HEK293T (cell line): ENCODE results near the gene INPP5A.

Source experiments
- CTCF ChIA-PET: fragments of 350-600 bp; formaldehyde crosslinking; extraction: SDS; loops from one replicate; lab custom pipeline; 2021; ENCODE audit warnings: antibody characterized with exemption, inconsistent platforms; lab: Yijun Ruan, JAX
- POLR2A ChIA-PET: fragments of 350-600 bp; formaldehyde crosslinking; extraction: SDS; loops from one replicate; lab custom pipeline; 2020; ENCODE audit warnings: antibody characterized with exemption, inconsistent platforms; lab: Yijun Ruan, JAX
- DNase-seq: peaks from one replicate; pipeline ENCODE4 v3.0.0; 2012; ENCODE audit warnings: mixed read lengths; ENCODE audit errors: extremely low spot score
- ARNT ChIP-seq: fragments of 450-650 bp; IDR thresholded peaks from 2 replicates; pipeline ENCODE4 v1.6.1; 2017; ENCODE audit warnings: mild to moderate bottlenecking
- BHLHE40 ChIP-seq: fragments of 450-650 bp; IDR thresholded peaks from 2 replicates; pipeline ENCODE4 v1.6.1; 2016; ENCODE audit warnings: mild to moderate bottlenecking, moderate library complexity, borderline replicate concordance
- CTBP1 ChIP-seq: fragments of 450-650 bp; IDR thresholded peaks from 2 replicates; pipeline ENCODE4 v1.6.1; 2016; ENCODE audit warnings: borderline replicate concordance
- ELF4 ChIP-seq: fragments of 450-650 bp; IDR thresholded peaks from 2 replicates; pipeline ENCODE4 v1.6.1; 2017; ENCODE audit warnings: antibody characterized with exemption
- FOXA1 ChIP-seq: fragments of 450-650 bp; IDR thresholded peaks from 2 replicates; pipeline ENCODE4 v1.6.1; 2016; ENCODE audit warnings: mild to moderate bottlenecking
- FOXK2 ChIP-seq: fragments of 450-650 bp; IDR thresholded peaks from 2 replicates; pipeline ENCODE4 v1.6.1; 2016; ENCODE audit warnings: mild to moderate bottlenecking
- FOXM1 ChIP-seq: fragments of 450-650 bp; IDR thresholded peaks from 2 replicates; pipeline ENCODE4 v1.6.1; 2017; ENCODE audit warnings: mild to moderate bottlenecking, borderline replicate concordance
- HDGF ChIP-seq: fragments of 450-650 bp; IDR thresholded peaks from 2 replicates; pipeline ENCODE4 v1.6.1; 2017; ENCODE audit warnings: antibody characterized with exemption, borderline replicate concordance
- L3MBTL2 ChIP-seq: fragments of 450-650 bp; conservative IDR thresholded peaks from 2 replicates; pipeline ENCODE4 v1.6.1; 2016; ENCODE audit warnings: mild to moderate bottlenecking
- LEF1 ChIP-seq: fragments of 450-650 bp; IDR thresholded peaks from 2 replicates; pipeline ENCODE4 v1.6.1; 2017; ENCODE audit warnings: mild to moderate bottlenecking, borderline replicate concordance
- NFRKB ChIP-seq: fragments of 450-650 bp; IDR thresholded peaks from 2 replicates; pipeline ENCODE4 v1.6.1; 2016; ENCODE audit warnings: mild to moderate bottlenecking, moderate library complexity
- SP1 ChIP-seq: fragments of 450-650 bp; IDR thresholded peaks from 2 replicates; pipeline ENCODE4 v1.6.1; 2017
- SUZ12 ChIP-seq: fragments of 450-650 bp; IDR thresholded peaks from 2 replicates; pipeline ENCODE4 v1.6.1; 2016; ENCODE audit warnings: mild to moderate bottlenecking
- TARDBP ChIP-seq: fragments of 450-650 bp; IDR thresholded peaks from 2 replicates; pipeline ENCODE4 v1.6.1; 2016
- ZNF384 ChIP-seq: fragments of 450-650 bp; IDR thresholded peaks from 2 replicates; pipeline ENCODE4 v1.6.1; 2016
- TF ChIP-seq, protein P1 (sequence below): fragments of 450-650 bp; IDR thresholded peaks from 2 replicates; pipeline ENCODE4 v1.6.1; 2016

Gene INPP5A

DNA sequence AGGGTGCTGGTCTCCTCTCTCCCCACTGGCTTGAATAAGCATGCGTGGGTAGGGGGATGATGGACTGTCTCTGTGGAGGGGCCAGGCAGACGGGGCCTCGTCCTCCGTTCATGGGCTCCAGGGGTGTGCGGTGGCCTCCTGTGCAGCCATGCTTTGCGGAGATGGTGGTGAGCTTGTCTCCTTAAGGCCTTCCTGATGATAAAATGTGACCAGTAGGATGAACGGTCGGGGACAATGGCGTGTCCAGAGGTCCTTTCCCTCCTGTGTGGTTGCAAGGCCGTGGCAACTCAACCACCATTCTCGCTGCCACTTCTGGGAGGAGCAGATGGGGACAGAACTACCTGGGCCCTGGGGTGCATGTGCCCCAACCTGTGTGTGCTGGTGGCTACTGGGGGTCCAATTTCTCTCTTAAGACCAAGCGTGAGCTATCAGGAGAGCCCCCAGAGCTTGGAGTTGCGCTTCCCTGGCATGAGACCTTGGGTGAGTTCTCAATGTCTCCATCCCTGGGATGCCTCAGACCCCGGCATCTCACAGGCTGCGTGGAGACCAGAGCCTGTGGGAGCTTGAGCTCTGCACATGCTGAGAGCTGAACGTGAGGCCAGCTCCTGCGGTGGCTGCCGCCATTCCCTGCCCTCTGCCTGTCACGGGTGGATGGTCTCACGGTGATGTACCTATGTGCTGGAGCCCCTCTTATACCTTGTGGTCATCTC is 112.2 kb downstream of the INPP5A start:
- POLR2A ChIA-PET, result no interaction called here
- CTCF ChIA-PET, result no interaction called here

DNA sequence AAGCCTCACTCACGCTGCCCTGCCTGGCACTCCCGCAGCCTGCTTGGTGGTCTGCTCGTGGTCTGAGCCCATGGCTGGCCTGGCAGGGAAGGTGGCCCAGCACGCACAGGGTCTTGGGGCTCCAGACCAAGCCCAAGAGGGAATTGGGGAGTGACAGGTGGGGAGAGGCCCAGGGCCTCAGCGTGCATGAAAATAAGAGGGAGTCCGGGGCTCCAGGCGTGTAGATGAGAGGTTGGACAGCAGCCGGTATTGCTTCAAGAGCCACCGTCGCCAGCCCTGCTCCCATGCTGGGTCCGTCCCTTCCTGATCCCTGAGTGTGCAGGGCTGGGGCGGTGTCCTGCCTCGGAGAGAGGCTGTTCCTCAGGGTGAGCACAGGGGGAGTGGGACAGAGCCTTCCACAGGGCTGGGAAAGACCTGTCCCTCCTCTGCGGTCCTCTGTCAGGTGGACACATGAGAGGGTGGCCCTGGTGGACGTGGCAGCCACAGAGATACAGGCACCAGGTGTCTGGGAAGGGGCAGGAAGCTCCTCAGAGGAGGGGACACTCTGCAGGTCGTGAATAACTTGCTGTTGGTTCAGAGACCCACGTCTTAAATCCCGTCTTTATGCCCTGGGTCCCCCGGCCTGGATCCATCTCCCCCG is 113.1 kb downstream of the INPP5A start:
- DNase-seq, result no peak
- CTCF ChIA-PET, result no interaction called here
- POLR2A ChIA-PET, result no interaction called here
- TF ChIP-seq FOXK2, result no peak
- no peak for TF ChIP-seq SUZ12
- TF ChIP-seq ELF4, result no peak
- TF ChIP-seq ARNT, result no peak
- TF ChIP-seq TARDBP, result no peak
- TF ChIP-seq HDGF, result no peak
- no peak for TF ChIP-seq SP1
- TF ChIP-seq, protein P1, sequence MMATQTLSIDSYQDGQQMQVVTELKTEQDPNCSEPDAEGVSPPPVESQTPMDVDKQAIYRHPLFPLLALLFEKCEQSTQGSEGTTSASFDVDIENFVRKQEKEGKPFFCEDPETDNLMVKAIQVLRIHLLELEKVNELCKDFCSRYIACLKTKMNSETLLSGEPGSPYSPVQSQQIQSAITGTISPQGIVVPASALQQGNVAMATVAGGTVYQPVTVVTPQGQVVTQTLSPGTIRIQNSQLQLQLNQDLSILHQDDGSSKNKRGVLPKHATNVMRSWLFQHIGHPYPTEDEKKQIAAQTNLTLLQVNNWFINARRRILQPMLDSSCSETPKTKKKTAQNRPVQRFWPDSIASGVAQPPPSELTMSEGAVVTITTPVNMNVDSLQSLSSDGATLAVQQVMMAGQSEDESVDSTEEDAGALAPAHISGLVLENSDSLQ, result no peak
- no peak for TF ChIP-seq FOXM1
- no peak for TF ChIP-seq BHLHE40
- TF ChIP-seq LEF1, result no peak
- TF ChIP-seq ZNF384, result no peak
- TF ChIP-seq NFRKB, result no peak
- no peak for TF ChIP-seq FOXA1
- no peak for TF ChIP-seq L3MBTL2
- TF ChIP-seq CTBP1, result no peak

More for the DNA sequence above, 112.2 kb downstream of the INPP5A start:
- DNase-seq, result no peak
- TF ChIP-seq SUZ12 (no peak), FOXM1 (no peak), HDGF (no peak), FOXA1 (no peak), CTBP1 (no peak), ELF4 (no peak), FOXK2 (no peak), ARNT (no peak), SP1 (no peak), BHLHE40 (no peak), TARDBP (no peak), L3MBTL2 (no peak), ZNF384 (no peak), LEF1 (no peak), NFRKB (no peak)
- TF ChIP-seq, protein P1, result no peak

DNA sequence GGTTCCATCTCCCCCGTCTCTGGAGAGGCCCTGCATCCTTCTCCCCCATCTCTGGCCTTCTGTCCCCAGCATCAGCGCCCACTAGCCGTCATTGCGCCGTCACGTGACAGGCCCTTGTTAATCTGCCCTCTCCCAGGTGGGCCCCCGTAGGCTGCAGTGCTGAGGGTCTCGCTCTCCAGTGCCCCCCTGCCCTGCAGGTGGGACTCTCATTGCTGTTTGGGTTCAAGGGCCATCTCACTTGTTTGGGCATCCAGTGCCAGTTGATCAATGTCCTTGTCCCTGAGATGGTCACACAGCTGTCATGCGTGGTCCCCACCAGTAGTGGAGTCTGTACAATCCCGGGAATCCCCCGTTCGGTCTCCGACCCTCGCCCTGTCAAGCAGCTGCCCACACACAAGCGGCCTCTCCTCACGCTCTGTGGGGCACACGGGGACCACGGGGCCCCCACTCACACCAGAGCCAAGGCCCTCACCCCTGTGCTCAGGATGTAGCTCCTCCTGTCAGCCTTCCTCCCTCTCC is 114.0 kb downstream of the INPP5A start:
- no peak for DNase-seq
- POLR2A ChIA-PET, result no interaction called here
- TF ChIP-seq FOXK2, result no peak
- TF ChIP-seq ELF4, result no peak
- no peak for TF ChIP-seq ZNF384
- TF ChIP-seq BHLHE40, result no peak
- TF ChIP-seq SP1, result no peak
- TF ChIP-seq CTBP1, result no peak
- TF ChIP-seq FOXM1, result no peak
- no peak for TF ChIP-seq ARNT
- TF ChIP-seq FOXA1, result no peak
- TF ChIP-seq NFRKB, result no peak
- TF ChIP-seq LEF1, result no peak
- TF ChIP-seq TARDBP, result no peak
- no peak for TF ChIP-seq L3MBTL2
- TF ChIP-seq SUZ12, result no peak
- TF ChIP-seq, protein P1, result no peak
- TF ChIP-seq HDGF, result no peak
- CTCF ChIA-PET, result no interaction called here

DNA sequence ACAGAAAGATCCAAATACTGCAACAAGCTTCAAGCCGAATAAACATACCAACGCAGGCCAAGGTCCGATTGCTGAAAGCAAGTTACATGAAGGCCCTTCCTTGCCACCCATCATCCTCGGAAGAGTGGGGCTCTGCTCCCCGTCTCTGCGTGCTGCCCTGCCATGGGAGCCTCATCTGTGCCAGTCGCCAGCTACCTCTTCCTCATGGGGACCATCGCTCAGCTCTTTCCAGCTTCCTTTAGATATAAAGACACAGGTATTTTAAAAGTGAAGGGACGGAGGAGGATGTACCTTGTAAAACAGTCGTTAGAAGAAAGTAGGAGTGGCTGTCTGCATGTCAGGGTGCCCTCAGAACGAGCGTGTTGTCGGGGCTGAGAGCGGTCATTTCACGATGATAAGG is 114.9 kb downstream of the INPP5A start:
- CTCF ChIA-PET, result interaction anchor here (0.6 to 0.7 kb wide), 2 partner anchors 35 to 284 kb away, joined by 3 read pairs; no protein-coding TSS in a partner anchor

DNA sequence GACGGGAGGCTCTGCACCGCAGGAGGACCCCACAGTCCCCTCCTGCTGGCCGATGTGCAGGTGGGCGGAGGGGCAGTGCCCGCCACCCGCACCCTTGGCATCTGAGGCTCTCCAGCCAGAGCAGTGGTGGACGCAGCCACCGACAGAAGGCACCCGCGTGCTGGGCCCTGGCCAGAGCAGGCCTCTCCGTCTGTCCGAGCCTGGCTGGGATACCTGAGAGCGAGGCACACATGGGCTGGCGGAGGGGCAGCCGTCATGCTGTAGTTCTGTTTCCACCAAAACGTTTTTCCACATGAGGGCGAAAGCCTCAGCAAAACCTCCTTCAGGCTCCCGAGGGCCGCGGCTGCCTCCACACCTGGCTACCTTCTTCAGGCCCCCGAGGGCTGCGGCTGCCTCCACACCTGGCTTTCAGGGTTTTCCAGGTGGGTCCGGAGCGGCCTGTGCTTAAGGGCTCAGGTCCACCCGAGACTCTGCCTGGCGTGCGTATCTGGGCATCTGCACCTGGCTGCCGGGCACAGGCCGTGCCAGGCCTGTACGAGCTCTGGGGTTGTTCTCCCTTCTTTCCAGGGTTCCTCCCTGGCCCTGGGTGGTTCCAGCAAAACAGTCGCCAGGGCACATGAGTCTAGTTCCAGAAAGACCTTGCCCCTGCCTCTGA is 115.5 kb downstream of the INPP5A start:
- DNase-seq, result no peak
- TF ChIP-seq ZNF384 (no peak), SP1 (no peak), FOXK2 (no peak), ELF4 (no peak), ARNT (no peak), CTBP1 (no peak), LEF1 (no peak), NFRKB (no peak), L3MBTL2 (no peak), SUZ12 (no peak), HDGF (no peak), BHLHE40 (no peak)
- TF ChIP-seq, protein P1, result no peak
- CTCF ChIA-PET, result interaction anchor here (0.6 to 1.1 kb wide), 3 partner anchors 13 to 284 kb away, joined by 3 read pairs; no protein-coding TSS in a partner anchor
- POLR2A ChIA-PET, result no interaction called here

More for the DNA sequence above, 114.9 kb downstream of the INPP5A start:
- no peak for DNase-seq
- POLR2A ChIA-PET, result no interaction called here
- TF ChIP-seq SUZ12 (no peak), ZNF384 (no peak), CTBP1 (no peak), HDGF (no peak), BHLHE40 (no peak), TARDBP (no peak), ELF4 (no peak), NFRKB (no peak)
